RWPE1 (cell line): ENCODE data around the gene ASF1A.
"Not testable (repeated sequence)": the region's sequence is repeated elsewhere in the genome, so short reads cannot be mapped to it uniquely, and the experiment has no call there.

ENCODE experiments used
- CTCF ChIA-PET: fragments of 350-600 bp; sonication (Branson Sonifier 250); formaldehyde crosslinking; extraction: SDS; loops from one replicate; lab custom pipeline; 2021; lab: Yijun Ruan, JAX
- POLR2A ChIA-PET: fragments of 400-600 bp; formaldehyde crosslinking; extraction: SDS; loops from one replicate; lab custom pipeline; 2020; ENCODE audit warnings: antibody characterized with exemption; ENCODE audit not compliant: low non-redundant PET; lab: Yijun Ruan, JAX
- DNase-seq: peaks from one replicate; pipeline ENCODE4 v3.0.0; 2012; ENCODE audit warnings: low spot score
- H3K27ac ChIP-seq: fragments of 450-650 bp; 2 replicates; pipeline ENCODE4 v1.5.1; 2017
- TF ChIP-seq, protein P1 (sequence below): fragments of 450-650 bp; conservative IDR thresholded peaks from 2 replicates; pipeline ENCODE4 v1.5.1; 2017; ENCODE audit warnings: low read depth, mild to moderate bottlenecking

The ASF1A gene

DNA sequence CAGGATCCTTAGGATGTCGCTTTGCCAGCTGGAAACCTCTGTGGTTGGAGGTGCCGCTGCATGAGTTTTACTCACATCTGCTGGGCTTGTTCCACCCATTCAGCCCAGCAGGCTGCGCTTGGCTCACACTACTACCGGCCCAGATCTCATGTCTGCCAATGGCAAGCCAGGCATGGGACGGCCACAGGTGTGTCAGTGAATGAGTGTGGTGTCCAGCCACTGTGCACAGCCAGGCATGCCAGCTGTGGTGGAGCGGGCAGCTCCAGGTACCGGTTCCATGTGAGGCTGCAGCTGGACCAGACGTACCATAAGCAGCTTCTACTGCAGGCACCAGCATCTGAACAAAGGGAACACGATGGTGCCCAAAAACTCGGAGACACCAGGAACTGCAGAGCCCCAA, 33.1 kb upstream of the ASF1A start:
- POLR2A ChIA-PET: no interaction called here
- DNase-seq: no peak
- TF ChIP-seq, protein P1, sequence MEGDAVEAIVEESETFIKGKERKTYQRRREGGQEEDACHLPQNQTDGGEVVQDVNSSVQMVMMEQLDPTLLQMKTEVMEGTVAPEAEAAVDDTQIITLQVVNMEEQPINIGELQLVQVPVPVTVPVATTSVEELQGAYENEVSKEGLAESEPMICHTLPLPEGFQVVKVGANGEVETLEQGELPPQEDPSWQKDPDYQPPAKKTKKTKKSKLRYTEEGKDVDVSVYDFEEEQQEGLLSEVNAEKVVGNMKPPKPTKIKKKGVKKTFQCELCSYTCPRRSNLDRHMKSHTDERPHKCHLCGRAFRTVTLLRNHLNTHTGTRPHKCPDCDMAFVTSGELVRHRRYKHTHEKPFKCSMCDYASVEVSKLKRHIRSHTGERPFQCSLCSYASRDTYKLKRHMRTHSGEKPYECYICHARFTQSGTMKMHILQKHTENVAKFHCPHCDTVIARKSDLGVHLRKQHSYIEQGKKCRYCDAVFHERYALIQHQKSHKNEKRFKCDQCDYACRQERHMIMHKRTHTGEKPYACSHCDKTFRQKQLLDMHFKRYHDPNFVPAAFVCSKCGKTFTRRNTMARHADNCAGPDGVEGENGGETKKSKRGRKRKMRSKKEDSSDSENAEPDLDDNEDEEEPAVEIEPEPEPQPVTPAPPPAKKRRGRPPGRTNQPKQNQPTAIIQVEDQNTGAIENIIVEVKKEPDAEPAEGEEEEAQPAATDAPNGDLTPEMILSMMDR: no peak
- CTCF ChIA-PET: no interaction called here
- no peak overlapping the region for H3K27ac ChIP-seq

DNA sequence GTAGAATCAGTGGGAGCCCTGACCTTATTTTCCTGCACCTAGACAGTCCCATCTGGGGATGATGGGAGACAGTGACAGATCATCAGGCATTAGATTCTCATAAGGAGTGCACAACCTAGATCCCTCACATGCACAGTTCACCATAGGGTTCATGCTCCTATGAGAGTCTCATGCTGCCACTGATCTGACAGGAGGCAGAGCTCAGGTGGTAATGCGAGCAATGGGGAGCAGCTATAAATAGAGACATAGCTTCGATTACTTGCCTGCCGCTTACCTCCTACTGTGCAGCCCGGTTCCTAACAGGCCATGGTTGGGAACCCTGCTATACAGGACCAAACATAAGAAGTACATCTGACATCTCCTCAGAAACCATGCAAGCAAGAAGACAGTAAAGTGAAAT, 31.5 kb upstream of the ASF1A start:
- CTCF ChIA-PET: interaction anchor here (0.6 kb wide), 1 partner anchor 8 kb away, joined by 3 read pairs; no protein-coding TSS in a partner anchor
- DNase-seq: no peak
- POLR2A ChIA-PET: no interaction called here

DNA sequence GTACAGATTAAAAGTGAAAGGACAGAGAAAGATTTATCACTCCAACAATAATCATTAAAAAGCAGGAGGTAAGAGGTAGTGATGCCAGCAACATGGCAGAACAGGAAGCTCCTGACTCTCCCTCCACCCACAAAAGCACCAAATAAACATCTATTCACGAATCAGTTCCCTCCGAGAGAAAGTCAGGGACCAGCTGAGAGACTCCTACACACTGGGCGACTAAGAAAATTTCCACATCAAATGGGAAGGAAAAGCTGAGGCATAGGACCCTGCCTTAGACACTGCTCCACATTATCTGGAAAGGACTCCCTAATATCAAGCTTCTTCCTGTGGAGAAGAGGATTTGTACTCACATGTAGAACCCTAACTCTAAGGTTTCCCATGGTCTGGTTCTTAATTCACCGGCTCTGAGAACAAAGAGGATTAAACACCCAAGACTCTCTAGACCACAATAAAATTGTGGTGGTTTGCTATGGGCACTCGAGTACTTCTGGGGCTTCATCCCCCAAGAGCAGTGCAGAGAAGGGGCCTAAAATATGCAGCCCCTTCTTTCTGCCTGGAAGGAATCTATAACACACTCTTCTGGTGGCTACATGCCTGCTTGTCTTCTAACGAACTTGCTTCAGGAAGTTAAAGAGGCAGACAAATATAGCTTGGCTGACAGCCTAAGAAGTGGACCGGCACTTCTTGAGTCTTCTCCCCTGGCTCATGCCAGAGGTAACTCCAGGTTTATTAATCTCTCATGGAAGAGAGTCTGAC, 29.4 kb upstream of the ASF1A start:
- no peak overlapping the region for H3K27ac ChIP-seq
- CTCF ChIA-PET: no interaction called here
- DNase-seq: no peak

More for the DNA sequence above, 31.5 kb upstream of the ASF1A start:
- TF ChIP-seq, protein P1: no peak
- H3K27ac ChIP-seq: no peak overlapping the region

DNA sequence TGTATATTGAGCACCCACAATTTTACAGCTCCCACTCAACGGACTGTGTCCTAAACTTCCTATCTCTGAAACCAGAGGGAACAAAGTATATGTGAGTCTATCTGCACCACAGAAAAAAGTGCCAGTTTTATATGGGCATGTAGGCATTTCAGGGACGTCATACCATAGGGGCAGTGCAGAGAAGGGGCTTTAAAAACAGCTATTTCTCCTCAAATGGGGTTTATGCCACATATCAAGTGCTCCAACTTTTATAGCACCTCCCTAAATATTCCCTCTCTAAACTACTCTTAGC, 28.9 kb upstream of the ASF1A start:
- no peak overlapping the region for H3K27ac ChIP-seq
- POLR2A ChIA-PET: no interaction called here
- DNase-seq: no peak
- TF ChIP-seq, protein P1: no peak
- CTCF ChIA-PET: no interaction called here

More for the DNA sequence above, 29.4 kb upstream of the ASF1A start:
- POLR2A ChIA-PET: no interaction called here
- TF ChIP-seq, protein P1: no peak

DNA sequence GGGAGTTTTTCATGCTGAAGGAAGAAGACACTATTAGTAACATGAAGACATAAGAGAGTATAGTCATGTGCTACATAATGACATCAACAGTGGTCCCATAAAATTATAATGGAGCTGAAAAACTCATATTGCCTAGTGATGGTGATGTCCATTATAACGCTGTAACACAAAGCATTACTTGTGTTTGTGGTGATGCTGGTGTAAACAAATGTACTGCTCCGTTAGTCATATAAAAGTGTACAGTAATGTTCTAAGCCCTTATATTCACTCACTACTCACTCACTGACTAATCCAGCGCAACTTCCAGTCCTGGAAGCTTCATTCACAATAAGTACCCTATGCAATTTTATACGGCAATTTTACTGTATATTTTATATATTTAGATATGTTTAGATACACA, 26.8 kb upstream of the ASF1A start:
- H3K27ac ChIP-seq: no peak overlapping the region
- TF ChIP-seq, protein P1: no peak
- POLR2A ChIA-PET: no interaction called here
- CTCF ChIA-PET: no interaction called here
- DNase-seq: no peak

DNA sequence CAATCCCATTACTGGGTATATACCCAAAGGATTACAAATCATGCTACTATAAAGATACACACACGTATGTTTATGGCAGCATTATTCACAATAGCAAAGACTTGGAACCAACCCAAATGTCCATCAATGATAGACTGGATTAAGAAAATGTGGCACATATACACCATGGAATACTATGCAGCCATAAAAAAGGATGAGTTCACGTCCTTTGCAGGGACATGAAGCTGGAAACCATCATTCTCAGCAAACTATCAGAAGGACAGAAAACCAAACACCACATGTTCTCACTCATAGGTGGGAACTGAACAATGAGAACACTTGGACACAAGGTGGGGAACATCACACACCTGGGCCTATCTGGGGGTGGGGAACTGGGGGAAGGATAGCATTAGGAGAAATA, 25.1 kb upstream of the ASF1A start:
- DNase-seq, CTCF ChIA-PET, H3K27ac ChIP-seq, POLR2A ChIA-PET: not testable (repeated sequence)

DNA sequence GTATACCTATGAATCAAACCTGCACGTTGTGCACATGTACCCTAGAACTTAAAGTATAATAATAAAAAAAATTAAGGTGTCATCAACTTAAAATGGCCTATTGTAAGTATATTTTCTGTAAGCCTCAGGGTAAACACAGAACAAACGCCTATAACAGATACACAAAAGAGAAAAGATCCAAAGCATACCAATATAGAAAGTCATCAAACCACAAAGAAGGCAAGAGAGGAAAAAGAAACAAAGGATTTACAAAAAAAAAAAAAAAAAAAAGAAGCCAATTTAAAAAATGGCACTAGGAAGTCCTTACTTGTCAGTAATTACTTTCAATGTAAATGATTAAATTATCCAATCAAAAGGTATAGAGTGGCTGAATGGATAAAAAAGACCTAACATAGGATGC, 24.6 kb upstream of the ASF1A start:
- no peak overlapping the region for H3K27ac ChIP-seq
- ChIA-PET CTCF (no interaction called here), POLR2A (no interaction called here)
- TF ChIP-seq, protein P1: no peak
- DNase-seq: peak; percentile 8
